Measurements from ENCODE around the gene SIRPB1.

GRCh38 chr20:1666802-1667201 is 47.0 kb upstream of the SIRPB1 start:
- TF ChIP-seq CTCF (conservative IDR thresholded peaks at IDR 0.05; ENCODE audit: low read depth, low read length) (no peak), EZH2 (IDR thresholded peaks at IDR 0.05; ENCODE audit: borderline replicate concordance, low read depth, low read length, poor library complexity, severe bottlenecking) (no peak)

All from A673 (cell line).